Activated T-cell treated with anti-CD3 and anti-CD28 coated beads for 24 hours (primary cell): ENCODE data around the gene TRIAP1.

Experiments used
- DNase-seq: peaks from one replicate; pipeline ENCODE4 v3.0.0-alpha.2; 2020; ENCODE audit warnings: low read depth

Gene TRIAP1

DNA sequence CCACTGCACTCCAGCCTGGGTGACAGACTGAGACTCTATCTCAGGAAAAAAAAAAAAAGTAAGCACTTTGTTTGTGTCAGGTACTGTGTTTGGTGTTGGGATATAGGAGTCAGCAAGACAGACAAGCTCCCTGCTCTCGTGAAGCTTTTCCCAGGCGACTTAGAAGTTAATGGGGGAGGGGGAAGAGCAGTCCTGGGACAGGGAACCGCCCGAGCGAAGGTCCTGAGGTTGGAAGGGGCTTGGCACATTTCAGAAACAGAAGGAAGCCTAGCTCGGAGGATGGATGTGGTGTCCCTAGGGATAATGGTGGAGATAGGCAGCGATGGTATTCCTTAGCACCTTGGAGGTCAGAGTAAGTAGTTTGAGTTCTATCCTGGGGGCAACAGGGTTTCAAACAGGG, 16.8 kb downstream of the TRIAP1 start:
- no peak for DNase-seq

- DNase-seq: no peak
Observed at GRCh38 chr12:120428597-120429229, 17.5 kb downstream of the TRIAP1 start.

DNA sequence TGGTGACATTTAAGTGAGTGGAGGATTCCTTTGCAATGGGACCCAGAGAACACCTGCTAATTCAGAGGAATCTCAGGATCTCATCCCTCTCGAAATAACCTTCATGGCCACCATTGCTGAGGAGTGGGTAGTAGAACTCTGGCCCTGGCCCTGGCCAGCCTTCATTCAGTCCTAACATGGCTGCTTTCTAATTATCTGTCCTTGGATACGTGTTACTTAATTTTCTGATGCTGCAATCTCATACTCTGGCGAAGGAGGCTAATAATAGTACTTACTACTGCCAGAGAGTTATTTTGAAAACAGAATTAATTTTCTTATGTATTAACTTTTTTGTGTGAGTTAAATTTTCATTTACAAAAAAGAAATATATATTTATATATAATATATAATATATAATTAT, 20.4 kb downstream of the TRIAP1 start:
- no peak for DNase-seq

GRCh38 chr12:120422892-120423456, 23.2 kb downstream of the TRIAP1 start:
- DNase-seq: no peak

DNA sequence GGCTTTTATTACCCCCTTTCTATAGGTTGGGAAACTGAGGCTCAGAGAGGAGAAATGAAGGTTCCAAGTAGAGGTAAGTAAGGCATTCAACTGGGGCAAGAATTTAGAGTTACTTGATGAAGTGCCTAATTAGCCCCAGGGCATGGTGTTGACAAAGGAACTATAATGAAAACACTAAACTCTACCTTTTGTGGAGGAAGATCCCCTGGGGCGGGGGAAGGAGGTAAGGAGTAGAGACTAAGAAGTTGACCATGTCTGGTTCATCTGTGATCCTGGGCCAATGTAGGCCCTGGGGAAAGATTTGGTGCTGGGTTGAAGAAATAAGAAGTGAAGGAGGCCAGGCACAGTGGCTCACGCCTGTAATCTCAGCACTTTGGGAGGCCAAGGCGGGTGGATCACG, 24.5 kb downstream of the TRIAP1 start:
- no peak for DNase-seq

DNA sequence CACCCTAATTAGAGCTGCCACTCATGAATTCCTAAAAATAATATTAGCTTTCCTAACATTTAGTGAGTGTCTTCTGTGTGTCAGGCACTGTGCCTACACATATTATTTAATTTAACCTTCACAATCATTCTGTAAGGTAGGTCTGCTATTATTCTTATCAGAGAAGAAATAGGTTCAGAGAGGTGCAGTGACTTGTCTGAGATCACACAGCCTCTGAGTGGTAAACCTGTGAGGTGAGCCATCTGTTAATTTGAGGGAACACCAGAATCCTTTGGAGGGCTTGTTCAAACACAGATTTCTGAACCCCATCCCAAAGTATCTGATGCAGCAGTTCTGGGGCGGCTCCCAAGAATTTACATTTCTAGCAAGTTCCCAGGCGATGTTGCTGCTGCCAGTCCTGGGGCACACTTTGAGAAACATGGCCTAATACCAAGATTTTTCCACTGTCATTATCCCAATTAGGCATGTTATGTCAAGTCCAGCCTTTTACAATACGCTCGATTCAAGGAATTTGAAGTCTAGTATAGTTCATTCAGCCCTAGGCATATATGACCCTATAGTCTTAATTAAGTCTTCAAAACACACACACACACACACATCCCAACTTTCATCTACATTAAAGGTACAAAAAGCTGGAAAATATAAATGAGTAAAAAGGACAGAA, 28.1 kb downstream of the TRIAP1 start:
- DNase-seq: no peak

- DNase-seq: no peak
Observed at GRCh38 chr12:120416490-120417216, 29.5 kb downstream of the TRIAP1 start.

GRCh38 chr12:120413901-120414695, 32.1 kb downstream of the TRIAP1 start:
- no peak for DNase-seq

GRCh38 chr12:120412421-120412820, 33.8 kb downstream of the TRIAP1 start:
- DNase-seq: no peak

GRCh38 chr12:120408771-120409170, 37.4 kb downstream of the TRIAP1 start:
- no peak for DNase-seq

- no peak for DNase-seq
Observed at GRCh38 chr12:120406553-120406952, 39.6 kb downstream of the TRIAP1 start.

GRCh38 chr12:120406069-120406468, 40.1 kb downstream of the TRIAP1 start:
- DNase-seq: no peak

GRCh38 chr12:120404271-120404670, 41.9 kb downstream of the TRIAP1 start:
- DNase-seq: no peak

GRCh38 chr12:120403869-120404268, 42.3 kb downstream of the TRIAP1 start:
- DNase-seq: no peak

- DNase-seq: no peak
Observed at GRCh38 chr12:120402217-120402616, 44.0 kb downstream of the TRIAP1 start.

GRCh38 chr12:120399531-120399930, 46.7 kb downstream of the TRIAP1 start:
- no peak for DNase-seq

GRCh38 chr12:120397824-120398540, 48.2 kb downstream of the TRIAP1 start:
- DNase-seq: no peak

DNA sequence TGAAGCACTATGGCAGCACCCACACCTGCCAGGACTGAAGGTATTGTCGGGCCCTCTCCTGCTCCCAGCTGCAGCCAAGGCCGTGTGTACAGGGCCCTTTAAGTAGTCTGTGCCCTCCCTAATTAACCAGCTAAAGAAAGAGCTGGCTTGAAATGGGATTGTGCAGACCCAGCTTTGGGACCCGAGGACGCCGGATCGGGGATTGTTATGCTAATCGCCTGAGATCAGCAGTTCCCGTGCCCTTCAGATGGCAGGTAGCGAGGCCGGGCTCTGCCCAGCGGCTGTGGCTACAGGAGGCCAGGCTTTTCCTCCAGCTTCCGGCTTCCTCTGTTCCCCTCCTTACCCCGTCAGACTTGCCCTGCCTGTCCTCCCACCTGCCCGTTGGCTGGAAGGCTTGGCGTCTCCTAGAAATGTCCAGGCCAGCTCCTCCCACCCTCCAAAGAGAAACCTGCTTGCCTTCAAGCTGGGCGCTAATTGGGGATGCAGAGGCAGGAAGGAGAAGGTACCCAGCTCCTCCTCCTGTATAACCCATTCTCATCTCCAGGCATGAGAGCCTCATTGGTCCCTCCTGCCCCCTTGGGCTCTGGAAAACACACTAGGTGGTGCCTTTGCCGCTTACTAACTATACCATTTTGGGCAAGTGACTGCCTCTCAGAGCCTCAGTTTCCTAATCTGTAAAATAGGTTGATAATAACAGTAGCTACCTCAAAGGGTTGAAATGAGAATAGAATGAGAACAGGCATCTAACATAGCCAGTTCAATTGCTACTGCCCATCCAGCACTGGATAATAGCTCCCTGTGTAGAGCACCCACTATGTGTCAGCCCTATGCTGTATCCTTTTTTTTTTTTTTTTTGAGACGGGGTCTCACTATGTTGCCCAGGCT, 51.5 kb downstream of the TRIAP1 start:
- no peak for DNase-seq
